ENCODE data around the gene ANKRD13B.

ANKRD13B gene

GRCh38 chr17:29581583-29582253 lies 11.2 kb upstream of the ANKRD13B start:
- DNase-seq (ENCODE audit: low spot score): no peak

- no peak for DNase-seq (ENCODE audit: low spot score)
These were observed 10.6 kb upstream of the ANKRD13B start for GRCh38 chr17:29582254-29582765.

- no peak for DNase-seq (ENCODE audit: low spot score)
These were observed 10.2 kb upstream of the ANKRD13B start for GRCh38 chr17:29582772-29583171.

- DNase-seq (ENCODE audit: low spot score): peak; percentile 63
These were observed 9.3 kb upstream of the ANKRD13B start for GRCh38 chr17:29583324-29584248.

- no peak for DNase-seq (ENCODE audit: low spot score)
These were observed 8.4 kb upstream of the ANKRD13B start for GRCh38 chr17:29584452-29585079.

GRCh38 chr17:29585080-29585751 lies 7.7 kb upstream of the ANKRD13B start:
- DNase-seq (ENCODE audit: low spot score): no peak

GRCh38 chr17:29586676-29587469 lies 6.1 kb upstream of the ANKRD13B start:
- no peak for DNase-seq (ENCODE audit: low spot score)

- DNase-seq (ENCODE audit: low spot score): no peak
These were observed 5.3 kb upstream of the ANKRD13B start for GRCh38 chr17:29587591-29587990.

GRCh38 chr17:29588017-29588561 lies 4.8 kb upstream of the ANKRD13B start:
- DNase-seq (ENCODE audit: low spot score): no peak

- peak; percentile 82 for DNase-seq (ENCODE audit: low spot score)
These were observed 4.1 kb upstream of the ANKRD13B start for GRCh38 chr17:29588562-29589411.

- DNase-seq (ENCODE audit: low spot score): peak; percentile 99
These were observed 3.2 kb upstream of the ANKRD13B start, which contains the start of gene GIT1 for GRCh38 chr17:29589524-29590410. GIT1 (minus strand) TSS chr17:29589648; CDS start chr17:29589378, 270 bp downstream.

GRCh38 chr17:29590411-29591145 lies 2.4 kb upstream of the ANKRD13B start:
- peak; percentile 73 for DNase-seq (ENCODE audit: low spot score)

- DNase-seq (ENCODE audit: low spot score): peak; percentile 75
These were observed 1.7 kb upstream of the ANKRD13B start for GRCh38 chr17:29591146-29591736.

GRCh38 chr17:29591737-29592608 lies 959 bp upstream of the ANKRD13B start:
- DNase-seq (ENCODE audit: low spot score): peak; percentile 97

GRCh38 chr17:29593591-29594518 lies 923 bp downstream of the ANKRD13B start:
- peak; percentile 77 for DNase-seq (ENCODE audit: low spot score)
